Measurements from ENCODE around the gene HDAC1. TPM values are rescaled to one million over a fixed set of nuclear protein-coding genes. Genes with fewer than 3 reads are reported as not detected.
"Not testable (repeated sequence)": the region's sequence is repeated elsewhere in the genome, so short reads cannot be mapped to it uniquely, and the experiment has no call there.

Gene HDAC1
- total RNA-seq, 1 donor from 2014 or later, result 216 TPM

DNA sequence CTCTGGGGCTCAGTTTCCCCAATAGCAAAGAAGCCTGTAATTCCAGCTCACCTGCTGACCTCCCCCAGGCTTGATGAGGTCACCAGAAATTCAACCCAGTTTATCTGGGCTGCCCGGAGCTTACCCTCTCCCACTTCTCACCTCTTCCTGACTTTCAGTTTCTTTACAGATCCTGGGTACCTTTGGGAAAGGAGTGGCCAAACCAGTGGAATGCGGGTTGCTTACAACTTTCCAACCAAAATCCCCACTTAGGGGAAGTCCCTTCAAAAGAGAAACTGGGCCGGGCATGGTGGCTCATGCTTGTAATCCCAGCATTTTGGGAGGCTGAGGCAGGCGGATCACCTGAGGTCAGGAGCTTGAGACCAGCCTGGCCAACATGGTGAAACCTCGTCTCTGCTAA, 50.1 kb downstream of the HDAC1 start:
- intact Hi-C loops (cut with micrococcal nuclease), result no loop called here

DNA sequence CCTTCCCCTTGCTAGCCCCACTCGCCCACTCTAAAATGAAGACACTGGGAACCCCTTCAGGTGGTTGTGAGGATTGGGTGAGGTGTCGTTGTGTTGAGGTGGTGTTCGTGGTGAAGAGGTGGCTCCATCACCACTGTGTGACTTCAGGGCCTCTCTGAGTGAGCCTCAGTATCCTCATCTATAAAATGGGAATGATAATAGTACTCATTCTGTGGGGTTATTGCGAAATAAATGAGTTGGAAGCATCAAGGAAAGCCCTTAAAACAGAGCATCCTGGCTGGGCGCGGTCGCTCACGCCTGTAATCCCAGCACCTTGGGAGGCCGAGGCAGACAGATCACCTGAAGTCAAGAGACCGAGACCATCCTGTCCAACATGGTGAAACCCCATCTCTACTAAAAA, 50.8 kb downstream of the HDAC1 start:
- intact Hi-C loops (cut with micrococcal nuclease), result no loop called here

DNA sequence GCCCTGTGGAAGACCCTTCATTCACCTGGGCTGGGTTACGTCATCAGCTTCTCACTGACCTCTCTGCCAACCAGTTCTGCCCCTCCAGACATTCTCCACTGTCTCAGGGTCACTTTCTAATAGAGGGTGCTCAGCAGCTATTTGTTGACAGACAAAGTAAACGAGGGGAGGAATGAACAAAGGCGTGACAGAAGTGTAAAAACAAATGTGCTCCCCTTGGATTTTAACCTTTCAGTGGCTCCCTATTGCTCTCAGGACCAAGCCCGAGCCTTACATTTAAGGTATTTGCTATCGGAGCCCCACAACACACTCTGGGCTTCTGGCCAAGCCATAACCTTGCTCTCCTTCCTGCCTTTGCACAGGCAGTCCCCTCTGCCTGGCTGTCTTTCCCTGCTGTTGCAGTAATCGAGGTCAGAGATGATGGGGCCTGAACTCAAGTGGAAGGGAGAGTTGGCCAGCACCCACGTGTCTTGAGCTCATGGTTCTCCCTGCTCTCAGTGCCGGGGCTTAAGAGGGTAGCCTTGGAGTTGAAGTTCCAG, 53.5 kb downstream of the HDAC1 start:
- intact Hi-C loops (cut with micrococcal nuclease), result no loop called here

DNA sequence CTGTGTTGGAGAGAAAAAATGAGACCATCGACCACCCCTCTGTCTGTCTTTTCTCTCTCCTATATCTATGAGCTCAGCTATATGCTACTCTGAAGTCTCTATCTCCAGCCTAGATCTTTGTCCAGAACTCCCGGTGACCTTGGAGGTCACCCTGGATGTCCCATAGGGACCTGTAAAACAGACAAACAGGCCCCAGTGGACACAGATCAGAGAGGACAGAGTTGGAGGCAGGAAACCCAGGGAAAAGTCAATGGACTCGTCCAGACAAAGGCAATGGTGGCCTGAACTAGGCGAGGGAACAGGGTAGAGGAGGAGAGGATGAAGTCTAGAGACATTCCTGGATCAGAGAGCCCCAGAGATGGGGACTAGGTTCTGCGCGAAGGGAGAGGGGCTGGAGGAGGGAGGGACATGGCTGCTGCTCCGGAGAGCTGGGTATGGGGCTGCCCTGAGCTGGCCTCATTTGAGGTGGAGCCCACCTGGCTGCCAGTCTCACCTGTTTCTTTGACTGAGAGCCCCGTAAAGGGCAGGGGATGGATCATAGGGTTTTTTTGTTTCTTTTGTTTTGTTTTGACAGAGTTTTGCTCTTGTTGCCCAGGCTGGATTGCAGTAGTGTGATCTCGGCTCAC, 54.8 kb downstream of the HDAC1 start:
- intact Hi-C loops (cut with micrococcal nuclease), result no loop called here

DNA sequence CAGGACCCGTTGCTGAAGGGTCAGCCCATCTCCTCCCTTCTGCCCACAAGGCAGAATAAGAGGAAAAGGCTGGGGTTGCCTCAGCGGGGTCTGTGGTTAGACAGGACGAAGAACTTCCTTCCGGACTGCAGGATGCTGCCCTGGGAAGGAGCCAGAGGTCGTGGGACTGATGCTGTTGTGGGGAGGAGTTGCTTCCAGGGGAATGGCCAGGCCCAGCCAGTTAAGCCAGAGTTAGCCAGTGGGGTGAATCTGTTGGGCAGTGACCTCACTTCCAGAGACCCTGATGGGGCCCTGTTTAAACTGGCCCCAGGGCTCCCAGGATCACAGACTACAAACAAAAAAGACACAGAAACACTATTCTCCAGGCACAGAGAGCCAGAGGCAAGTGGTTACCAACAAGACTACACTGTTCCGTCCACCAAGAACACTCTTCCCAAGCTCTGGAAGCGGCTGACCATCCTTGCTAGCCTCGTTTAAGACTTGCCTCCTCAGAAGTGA, 57.4 kb downstream of the HDAC1 start:
- intact Hi-C loops (cut with micrococcal nuclease), result no loop called here

DNA sequence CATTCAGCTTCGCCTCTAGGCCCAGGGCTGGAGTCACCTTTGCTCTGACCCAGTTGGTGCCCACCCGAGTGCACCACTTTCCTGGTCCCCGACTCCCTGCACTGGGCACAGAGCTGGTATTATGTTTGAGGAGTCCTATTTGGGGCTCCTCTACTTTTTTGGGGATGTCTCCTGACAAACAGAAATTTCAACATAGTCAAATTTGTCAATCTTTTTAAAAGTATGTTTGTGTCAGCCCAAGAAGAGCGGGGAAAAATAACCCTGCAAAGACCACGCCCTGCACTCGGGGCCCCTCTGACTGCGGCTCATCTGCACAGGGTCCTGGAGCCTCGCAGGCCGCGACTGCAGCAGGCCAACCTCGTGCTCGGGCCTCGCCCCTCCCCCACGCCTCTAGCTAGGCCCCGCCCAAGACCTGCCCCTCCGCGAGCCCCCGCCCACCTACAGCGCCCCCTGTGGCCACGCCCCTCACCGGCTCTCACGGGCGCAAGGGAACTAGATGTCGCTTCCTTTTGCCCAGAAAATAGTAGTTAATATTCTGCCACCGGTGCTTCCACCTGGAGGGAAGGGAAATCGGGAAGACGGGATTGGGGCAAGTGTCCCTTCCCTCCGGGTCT, 59.0 kb downstream of the HDAC1 start:
- intact Hi-C loops (cut with micrococcal nuclease), result loop anchor here (1.0 kb wide), 3 partner anchors 16 to 278 kb away; partner anchors contain the start of gene BSDC1

DNA sequence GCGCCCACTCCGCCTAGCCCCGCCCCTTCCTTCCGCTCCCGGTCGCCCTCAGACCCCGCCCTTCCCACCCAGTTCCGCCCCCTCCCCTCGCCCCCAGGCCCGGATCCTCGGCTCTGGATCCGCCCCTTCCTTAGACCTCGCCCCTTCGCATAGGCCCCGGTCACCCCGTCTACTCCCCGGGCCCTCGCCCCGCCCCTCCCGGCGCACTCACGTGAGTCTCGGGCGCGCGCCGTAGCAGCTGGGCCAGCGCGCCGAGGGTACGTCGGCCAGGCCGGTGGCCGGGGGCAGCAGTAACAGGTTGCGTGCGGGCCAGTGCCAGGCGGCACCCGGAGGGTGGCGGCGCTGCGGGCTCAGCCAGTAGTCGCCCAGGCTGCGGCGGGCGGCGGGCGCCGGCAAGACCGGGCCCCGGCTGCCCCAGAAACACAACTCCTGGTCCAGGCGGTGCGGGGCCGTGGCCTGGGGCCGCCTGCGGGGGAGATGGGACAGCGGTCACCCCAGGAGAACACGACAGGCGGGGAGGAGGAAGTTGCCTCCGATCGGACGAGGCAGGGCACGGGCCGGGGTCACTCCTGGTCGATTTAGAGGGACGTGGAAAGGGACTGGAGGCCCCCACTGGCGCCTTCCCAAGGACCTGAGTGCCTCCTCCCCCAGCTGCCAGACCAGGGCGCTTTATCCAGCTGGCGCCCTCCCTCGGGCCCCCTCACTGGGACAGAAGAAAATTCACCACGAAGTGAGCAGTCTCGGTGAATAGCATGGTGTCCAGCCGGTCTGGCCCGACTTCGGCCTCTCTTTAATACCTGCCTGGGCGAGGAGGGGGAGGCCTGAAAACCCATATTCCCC, 59.7 kb downstream of the HDAC1 start:
- intact Hi-C loops (cut with micrococcal nuclease), result loop anchor here (1.0 kb wide), 3 partner anchors 16 to 278 kb away; partner anchors contain the start of gene BSDC1

DNA sequence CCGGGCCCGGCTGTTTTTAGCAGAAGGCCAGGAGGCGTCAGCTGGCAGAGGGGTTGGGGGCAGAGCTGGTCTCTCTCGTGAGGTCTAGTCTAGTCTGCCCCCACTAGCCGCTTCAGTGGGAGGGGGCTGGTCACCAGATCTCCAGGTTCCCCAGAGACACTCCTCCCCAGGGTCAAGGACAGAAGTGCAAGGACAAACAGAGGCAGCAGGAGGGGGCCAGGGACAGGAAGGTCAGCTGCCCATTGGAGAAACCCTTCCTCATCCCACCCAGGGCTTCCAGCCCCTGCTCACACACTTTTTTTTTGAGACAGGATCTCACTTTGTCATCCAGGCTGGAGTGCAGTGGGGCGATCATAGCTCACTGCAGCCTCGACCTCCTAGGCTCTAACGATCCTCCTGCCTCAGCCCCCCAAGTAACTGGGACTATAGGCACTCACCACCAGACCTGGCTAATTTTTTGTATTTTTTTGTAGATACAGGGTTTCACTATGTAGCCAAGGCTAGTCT, 60.4 kb downstream of the HDAC1 start:
- intact Hi-C loops (cut with micrococcal nuclease), result no loop called here

DNA sequence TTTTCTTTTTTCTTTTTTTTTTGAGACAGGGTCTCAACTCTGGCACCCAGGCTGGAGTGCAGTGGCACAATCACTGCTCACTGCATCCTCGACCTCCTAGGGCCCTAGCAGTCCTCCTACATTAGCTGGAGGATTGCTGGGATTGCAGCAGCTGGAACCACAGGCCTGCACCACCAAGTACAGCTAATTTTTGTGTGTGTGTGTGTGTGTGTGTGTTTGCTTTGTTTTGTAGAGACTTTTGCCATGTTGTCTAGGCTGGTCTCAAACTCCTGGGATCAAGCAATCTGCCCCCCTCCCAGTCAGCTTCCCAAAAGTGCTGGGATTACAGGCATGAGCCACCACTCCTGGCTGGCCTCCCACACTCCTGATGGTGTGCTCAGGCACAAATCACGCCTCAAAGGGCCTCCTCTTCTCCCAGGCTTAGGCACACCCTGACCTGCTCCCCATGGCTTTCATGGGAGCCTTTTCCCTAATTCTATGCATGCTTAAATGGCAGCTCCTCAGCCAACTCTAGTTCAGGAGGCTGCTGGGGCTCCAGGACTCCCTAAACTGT, 61.0 kb downstream of the HDAC1 start:
- intact Hi-C loops (cut with micrococcal nuclease), result no loop called here

DNA sequence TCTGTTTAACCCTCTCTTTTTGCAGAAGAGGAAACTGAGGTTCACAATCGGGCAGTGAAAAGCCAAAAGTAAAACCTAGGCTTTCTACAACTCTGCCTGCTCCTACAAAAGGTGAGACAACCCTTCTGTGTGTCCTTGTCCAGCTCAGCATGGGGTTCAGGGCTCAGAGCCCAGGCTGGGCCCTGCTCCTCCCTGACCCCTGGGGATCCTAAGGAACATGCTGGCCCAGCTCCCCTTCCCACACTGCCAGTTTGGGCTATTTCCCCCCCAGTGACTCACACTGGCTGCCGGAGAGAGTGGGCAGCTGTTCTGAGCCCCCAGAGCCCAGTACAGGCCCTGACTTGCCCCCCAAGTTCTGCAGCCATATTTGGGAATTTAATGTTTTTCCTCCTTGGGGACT, 61.5 kb downstream of the HDAC1 start:
- intact Hi-C loops (cut with micrococcal nuclease), result no loop called here

DNA sequence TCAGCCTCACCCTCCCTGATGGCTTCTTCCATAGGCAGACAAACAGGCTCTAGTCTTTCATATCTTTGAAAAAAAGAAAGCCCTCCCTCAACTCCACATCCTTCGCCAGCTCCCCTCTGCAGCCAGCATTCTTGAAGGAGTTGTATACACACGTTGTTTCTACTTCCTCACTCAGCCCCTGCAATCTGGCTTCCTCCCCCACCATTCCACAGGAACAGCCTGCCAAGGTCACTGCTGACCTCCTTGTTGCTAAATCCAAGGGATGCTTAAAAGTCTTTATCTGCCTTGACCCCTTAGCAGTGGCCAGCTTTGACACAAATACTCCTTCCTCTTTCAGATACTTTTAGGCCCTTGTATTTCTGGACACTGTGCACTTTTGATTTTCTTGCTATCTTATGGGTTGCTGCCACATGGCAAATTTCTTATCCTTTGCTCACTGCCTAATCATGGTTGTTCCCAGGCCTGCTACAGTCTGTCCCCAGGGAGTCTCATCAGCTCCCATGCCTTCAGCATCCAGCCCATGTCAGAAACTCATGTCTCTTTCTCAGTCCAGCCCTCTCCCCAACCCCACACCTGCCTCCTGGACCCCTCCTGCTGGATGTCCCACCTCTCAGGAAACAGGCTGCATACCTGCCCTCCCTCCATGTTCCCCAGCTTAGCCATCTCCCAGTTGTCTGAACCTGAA, 62.1 kb downstream of the HDAC1 start:
- intact Hi-C loops (cut with micrococcal nuclease), result no loop called here

DNA sequence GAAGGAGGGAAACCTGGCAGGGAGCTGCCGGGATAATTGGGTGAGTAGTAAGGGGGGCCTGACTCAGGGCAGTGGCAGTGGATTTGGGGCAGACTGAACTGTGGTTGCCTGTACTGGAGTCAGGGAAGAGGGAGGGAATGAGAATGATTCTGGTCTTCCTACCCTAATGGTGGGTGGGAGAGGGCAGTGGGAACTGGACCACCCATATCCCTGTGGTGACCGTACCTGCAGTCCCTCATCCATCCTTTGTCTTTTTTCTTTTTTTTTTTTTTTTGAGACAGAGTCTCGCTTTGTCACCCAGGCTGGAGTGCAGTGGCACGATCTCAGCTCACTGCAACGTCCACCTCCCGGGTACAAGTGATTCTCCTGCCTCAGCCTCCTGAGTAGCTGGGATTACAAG, 63.9 kb downstream of the HDAC1 start:
- intact Hi-C loops (cut with micrococcal nuclease), result not testable (repeated sequence)

DNA sequence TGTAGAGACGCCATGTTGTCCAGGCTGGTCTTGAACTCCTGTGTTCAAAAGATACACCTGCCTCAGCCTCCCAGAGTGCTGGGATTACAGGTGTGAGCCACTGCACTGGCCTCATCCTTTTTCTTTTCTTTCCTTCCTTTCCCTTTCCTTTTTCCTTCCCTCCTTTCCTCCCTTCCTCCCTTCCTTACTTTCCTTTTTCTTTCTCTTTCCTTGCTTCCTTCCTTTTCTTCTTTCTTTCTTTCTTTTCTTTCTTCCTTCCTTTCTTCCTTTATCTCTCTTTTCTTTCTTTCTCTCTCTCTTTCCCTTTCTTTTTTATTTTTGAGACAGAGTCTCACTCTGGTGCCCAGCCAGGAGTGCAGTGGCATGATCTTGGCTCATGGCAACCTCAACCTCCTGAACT, 64.6 kb downstream of the HDAC1 start:
- intact Hi-C loops (cut with micrococcal nuclease), result no loop called here

DNA sequence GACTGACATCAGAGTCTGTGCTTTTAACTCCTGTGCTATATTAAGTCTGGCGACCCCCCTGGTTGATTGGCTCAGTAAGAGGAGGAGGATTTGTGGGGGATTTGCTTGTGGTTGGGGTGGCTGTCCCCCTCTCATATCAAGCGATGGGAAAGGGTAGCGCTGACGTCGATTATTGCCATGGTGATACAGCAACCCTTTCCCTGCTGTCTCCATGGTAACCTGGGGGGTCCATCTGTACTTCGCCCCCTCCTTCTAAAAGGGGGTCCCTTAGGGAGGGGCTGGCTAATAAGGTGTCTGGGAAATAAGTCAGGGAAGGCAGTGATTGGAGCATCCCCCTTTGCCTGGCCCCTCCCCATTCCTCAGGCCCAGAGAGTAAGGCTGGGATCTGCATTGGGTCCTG, 65.7 kb downstream of the HDAC1 start:
- intact Hi-C loops (cut with micrococcal nuclease), result no loop called here

DNA sequence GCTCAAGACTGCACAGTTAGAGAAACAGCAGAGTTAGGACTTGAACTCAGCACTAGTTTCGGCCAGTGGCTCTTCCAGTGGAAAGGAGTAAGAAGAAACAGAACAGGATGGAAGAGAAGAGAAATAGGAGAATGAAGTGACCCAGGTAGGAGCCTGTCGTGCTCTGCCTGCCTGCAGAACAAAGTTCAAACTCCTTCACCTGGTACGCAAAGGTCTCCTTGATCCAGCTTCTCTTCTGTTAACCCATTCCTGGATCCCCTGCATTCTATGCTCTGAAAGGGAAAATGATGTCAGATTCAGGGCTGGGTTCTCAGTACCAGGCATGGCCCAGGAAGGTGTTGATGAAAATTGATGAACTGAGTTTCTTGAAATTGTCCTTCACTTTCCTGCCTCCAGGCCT, 66.6 kb downstream of the HDAC1 start:
- intact Hi-C loops (cut with micrococcal nuclease), result no loop called here

DNA sequence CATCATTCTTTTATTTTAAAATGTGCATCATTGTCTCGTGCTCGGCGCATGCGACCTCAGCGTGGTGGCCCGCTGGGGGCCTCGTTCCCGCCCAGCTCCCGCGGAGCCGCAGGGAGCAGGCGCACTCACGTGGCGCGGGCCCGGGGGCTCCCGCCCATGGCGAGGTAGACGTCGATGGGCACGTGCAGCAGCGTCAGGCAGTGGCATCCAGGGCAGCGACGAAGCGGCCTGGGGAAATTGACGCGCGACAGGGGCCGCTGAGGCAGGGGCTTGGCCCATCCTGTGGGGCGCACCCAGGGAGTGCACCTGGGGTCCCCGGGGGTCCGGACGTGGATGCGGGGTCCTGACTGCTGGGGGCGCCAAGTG, 69.4 kb downstream of the HDAC1 start:
- intact Hi-C loops (cut with micrococcal nuclease), result no loop called here

DNA sequence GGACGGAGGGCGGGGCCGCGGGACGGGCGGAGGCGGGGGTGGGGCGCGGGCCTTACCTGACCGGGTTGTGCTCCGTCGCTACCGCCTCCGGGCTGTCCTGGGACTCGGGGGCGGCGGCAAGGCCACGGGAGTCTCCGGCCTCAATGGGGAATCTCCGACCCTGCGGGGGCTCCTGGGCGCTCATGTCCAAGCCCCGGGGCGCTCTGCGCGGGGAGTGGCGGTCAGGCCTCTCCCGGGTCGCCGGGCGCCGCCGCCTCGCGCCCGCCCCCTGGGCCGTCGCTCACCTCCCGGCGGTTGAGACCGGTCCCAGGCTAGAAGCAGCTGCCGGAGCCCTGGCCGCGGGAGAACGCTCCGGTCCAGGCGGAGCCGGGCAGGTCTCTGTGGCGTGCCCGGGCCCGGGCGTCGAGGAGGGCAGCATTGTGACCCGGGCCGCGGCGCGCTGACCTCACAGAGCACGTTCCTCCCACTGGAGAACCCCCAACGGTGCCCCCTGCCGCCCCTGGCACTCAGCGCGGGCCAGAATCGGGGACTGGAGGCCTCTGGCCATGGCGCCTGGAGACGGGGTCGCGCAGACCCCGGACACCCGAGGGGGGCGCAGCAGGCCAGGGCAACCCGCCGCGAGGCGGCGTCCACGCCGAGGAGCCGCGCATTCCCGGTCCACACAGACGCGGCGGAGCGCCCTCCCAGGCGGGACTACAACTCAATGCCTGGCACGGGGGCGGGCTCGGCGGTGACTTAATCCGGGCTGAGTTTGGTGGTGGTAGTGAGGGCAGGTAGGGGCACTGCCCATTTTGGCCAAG, 70.0 kb downstream of the HDAC1 start:
- intact Hi-C loops (cut with micrococcal nuclease), result no loop called here

DNA sequence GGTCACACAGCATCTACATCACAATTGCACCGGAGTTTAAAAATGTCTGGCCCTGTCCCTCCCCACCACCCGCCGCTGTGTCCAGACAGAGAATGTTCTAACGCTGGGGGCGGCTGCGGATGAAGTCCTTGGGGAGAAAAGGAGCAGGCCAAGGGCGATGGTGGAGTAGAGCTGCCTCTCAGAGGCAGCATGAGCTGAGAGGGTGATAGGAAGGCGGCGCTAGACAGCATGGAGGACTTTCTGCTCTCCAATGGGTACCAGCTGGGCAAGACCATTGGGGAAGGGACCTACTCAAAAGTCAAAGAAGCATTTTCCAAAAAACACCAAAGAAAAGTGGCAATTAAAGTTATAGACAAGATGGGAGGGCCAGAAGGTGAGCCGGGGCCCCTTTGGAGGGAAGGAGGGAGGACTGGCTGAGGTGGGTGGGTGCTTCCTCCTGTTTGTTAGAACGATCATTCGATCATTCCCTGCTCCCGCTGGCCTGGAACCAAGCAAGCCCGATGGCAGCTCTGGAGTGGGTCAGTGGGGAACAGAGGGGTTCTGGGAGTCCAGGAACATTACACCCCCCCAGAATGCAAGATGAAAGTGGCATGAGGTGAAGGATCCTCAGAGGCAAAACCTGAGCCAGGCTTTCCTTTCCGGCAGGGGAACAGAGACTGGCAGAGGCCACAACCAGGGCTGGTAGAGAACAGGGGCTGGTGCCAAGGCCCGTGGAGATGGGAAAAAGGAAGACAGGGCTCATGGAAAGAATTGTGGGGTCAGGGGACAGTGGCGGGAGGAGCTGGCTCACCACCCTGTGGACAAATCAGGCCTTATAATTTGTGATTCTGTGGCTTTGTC, 70.8 kb downstream of the HDAC1 start, which contains the start of the genes FAM229A and TSSK3:
Gene FAM229A (minus strand): TSS at position 12 of the 840 bp plus-strand sequence. CDS start 394 bp downstream, outside the sequence.
Gene TSSK3 (plus strand): TSS at position 66 of the 840 bp plus-strand sequence. CDS start 163 bp downstream, at position 229.
- intact Hi-C loops (cut with micrococcal nuclease), result no loop called here

DNA sequence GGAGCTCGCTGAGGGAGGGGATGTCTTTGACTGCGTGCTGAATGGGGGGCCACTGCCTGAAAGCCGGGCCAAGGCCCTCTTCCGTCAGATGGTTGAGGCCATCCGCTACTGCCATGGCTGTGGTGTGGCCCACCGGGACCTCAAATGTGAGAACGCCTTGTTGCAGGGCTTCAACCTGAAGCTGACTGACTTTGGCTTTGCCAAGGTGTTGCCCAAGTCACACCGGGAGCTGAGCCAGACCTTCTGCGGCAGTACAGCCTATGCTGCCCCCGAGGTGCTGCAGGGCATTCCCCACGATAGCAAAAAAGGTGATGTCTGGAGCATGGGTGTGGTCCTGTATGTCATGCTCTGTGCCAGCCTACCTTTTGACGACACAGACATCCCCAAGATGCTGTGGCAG, 71.8 kb downstream of the HDAC1 start:
- intact Hi-C loops (cut with micrococcal nuclease), result no loop called here

Data from T-helper 2 cell treated with Interferon-gamma antibody and Interleukin-4, amounts not matched to agents 100 ng/mL and 5 ng/mL, for 36 hours (primary cell).